Prostate gland (tissue), 2 donors: ENCODE data around the gene SP7.

Experiments used
- POLR2AphosphoS5 ChIP-seq: sonication (generic); formaldehyde crosslinking; IDR thresholded peaks from one replicate; pipeline ENCODE4 v1.6.1; 2017; ENCODE audit warnings: antibody characterized with exemption
- TF ChIP-seq, protein P1 (sequence below), 4 experiments: fragments of 200-600 bp in 2 of 4; fragments of 450-650 bp in 2 of 4; sonication (generic) in 2 of 4; IDR thresholded peaks; 1 replicate in 3 of 4; 2 replicates in 1 of 4; pipeline ENCODE4 v1.5.1; 2016 to 2019; ENCODE audit warnings: antibody characterized with exemption in 4 of 4, mild to moderate bottlenecking in 2 of 4, moderate library complexity in 2 of 4

DNA sequence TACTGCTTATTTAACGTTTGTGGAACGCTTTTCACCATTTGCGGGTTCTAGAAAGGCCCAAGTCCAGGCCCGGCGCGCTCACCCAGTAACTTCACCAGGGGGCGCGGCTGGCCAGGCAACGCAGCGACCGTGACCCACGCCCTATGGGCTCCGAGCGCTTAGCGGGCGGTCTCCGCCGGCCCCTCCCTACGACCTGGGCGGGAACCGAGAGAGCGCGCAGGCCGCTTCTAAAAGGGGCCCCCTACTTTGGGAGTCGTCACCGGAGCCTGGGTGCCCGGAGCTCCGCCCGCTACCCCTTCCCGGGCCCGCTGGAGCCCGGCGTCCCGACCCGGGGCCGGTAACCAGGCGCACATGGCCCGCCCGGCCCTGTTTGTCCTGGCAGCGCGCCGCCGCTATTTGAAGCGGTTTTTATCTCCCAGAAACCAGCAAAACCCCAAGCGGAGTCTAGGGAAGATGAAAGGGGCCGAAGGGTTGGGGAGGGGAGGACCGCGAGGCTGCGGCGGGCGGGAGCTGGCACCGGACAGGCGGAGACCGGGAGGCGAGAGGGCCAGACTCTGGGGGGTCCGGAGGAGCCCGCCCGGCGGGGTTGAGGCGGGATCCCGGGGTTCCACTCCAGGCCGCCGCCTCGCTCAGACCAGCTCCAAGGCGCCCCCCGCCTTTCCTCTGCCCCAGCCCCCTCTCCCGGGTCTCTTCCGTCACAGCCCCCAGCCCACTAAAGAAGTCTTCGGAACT is 11.2 kb downstream of the SP7 start:
- TF ChIP-seq, protein P1, sequence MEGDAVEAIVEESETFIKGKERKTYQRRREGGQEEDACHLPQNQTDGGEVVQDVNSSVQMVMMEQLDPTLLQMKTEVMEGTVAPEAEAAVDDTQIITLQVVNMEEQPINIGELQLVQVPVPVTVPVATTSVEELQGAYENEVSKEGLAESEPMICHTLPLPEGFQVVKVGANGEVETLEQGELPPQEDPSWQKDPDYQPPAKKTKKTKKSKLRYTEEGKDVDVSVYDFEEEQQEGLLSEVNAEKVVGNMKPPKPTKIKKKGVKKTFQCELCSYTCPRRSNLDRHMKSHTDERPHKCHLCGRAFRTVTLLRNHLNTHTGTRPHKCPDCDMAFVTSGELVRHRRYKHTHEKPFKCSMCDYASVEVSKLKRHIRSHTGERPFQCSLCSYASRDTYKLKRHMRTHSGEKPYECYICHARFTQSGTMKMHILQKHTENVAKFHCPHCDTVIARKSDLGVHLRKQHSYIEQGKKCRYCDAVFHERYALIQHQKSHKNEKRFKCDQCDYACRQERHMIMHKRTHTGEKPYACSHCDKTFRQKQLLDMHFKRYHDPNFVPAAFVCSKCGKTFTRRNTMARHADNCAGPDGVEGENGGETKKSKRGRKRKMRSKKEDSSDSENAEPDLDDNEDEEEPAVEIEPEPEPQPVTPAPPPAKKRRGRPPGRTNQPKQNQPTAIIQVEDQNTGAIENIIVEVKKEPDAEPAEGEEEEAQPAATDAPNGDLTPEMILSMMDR (IDR thresholded peaks at IDR 0.05) = peak; percentile 44 to 92 (median 76)
- TF ChIP-seq POLR2AphosphoS5 = peak; percentile 60
